HG03025 (cell line): ENCODE measurements around the gene SLC44A4.

Experiments
- ATAC-seq: cut with Tn5 transposase; IDR thresholded peaks from one replicate; pipeline ENCODE4 v1.9.1; 2021; ENCODE audit warnings: mild to moderate bottlenecking, moderate library complexity; ENCODE audit not compliant: unreplicated experiment, low FRiP score

The SLC44A4 gene

DNA sequence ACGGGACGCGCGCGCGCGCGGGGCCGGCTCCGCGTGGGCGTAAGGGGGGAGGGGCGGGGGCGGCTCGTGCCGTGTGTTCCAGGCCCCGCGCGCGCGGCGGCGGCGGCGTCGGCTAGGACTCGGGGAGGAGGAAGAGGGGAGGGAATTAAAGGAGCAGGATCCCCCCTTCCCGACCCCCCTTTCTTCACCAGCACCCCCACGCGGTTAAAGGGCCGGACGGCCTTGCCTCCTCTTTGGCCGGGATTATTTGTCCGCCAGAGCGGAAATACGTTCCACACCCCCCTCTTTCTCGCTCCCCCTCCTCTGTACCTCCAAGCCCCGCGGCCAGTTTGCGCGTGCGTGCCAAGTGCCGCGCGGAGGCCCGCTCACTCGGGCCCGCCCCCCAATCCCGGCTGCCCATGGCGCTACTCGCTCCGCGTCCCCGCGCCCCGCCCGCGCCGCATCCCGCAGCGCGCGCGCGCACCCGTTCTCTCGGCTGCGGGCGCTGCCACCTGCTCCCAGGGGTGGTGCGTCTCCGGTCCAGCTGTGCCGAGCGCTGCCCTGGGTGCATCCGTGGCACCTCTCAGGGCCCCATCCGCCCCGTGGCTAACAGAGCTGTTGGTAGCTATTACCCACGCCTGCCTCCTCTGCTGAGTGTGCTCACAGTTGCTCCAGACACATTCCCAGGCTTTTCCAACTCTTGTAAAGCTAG, 23.3 kb upstream of the SLC44A4 start, which contains the start of gene ZBTB12:
TSS of gene ZBTB12 (minus strand) at position 134 of the 691 bp plus-strand sequence. CDS start 781 bp downstream, outside the sequence.
- ATAC-seq, result no peak

DNA sequence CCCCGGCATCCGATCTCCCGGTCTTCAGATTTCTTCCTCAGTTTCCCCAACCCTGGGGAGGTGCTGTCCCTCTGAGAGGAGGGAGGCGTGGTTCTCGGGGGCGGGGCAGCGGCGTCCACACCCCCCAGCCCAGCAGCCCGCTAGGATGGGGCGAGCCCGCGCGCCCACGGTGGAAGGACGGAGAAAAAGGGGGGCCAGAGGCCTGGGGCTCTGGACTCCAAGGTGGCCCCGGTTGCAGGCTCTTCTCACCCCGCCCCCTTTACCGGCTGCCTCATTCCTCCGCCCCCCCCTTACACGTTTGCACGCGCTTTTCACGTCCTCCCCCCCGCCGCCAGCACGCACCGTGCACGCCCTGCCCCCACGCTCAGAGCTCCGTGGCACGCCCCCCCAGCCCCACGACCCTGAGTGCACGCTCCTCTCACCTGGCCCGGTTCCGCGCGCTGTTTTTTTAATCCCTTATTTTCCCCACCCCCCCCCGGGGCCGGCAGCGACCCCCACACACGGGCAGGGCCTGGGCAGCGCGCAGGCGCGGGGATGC, 22.7 kb upstream of the SLC44A4 start:
- no peak for ATAC-seq

DNA sequence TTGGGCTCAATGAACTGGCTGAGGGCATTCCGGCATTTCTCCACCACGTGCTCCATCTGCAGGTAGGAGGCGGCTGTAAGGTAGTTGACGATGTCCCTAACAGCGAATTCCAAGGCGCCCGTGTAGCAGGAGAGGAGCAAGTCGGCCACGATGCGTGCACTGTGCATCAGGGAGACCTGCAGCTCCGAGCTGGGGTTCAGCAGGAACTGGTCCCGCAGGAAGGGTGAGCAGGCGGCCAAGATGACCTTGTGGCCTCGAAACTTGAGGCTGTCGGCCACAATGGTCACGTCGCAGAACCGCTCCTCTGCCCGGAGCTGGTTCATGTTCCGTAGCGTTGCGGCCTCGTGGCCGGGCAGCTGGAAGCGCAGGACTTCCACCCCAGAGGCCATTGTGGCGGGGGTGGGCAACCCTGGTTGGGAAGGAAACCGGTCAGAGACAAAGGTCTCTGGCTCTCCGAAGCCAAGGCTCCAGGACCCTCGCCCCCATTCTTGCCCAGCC, 22.2 kb upstream of the SLC44A4 start:
- ATAC-seq, result no peak

GRCh38 chr6:31899882-31900722, 21.3 kb upstream of the SLC44A4 start:
- ATAC-seq, result no peak

DNA sequence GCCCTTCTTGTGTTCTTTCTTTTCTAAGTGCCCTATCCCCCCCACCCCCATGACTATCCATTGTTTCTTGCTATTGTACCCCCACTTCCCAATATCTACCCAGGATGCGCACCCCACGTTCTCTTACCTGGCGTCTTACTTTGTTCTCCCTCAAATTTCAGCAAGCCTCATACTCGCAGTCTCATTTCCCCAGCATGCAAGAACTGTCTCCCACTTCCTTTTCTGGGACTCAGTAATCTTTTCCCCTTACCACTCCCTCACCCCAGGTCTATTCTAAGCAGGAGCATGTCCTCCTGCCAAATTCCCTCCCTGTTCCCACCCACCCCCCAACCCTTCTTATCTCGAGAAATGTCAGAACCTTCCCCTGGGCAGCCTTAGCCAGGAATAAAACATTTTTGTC, 20.4 kb upstream of the SLC44A4 start:
- ATAC-seq, result no peak

DNA sequence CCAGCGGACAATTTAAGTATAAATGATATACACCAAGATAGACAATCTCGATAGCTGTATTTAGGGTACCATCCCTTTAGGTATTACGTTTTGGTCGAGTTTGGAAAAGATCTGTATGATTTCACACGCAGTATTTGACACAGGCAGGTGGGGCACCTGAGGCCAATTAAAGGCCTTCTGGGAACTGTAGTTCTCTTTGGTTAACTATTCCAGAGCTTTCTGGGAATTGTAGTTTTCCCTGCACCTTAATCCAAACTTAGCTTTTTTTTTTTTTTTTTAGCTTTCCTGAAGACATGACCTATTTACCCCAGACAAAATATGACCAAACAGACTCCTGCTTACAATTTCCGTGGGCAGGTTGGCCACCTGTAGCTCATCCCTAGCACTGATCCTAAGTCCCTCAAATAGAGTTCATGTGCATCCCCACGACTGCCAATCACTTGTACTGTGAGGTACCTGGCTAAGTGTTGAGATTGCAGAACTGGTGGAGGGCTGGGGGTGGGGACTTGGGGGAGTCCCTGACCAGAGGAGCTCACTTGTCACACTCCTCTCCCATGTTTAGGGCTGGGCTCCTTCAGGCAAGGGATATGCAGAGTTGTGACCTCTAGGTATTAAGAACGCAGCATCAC, 19.7 kb upstream of the SLC44A4 start:
- ATAC-seq, result no peak

GRCh38 chr6:31897612-31898382, 19.0 kb upstream of the SLC44A4 start, which contains the start of gene EHMT2:
Gene EHMT2 (minus strand): TSS chr6:31897698. CDS start chr6:31897677, 21 bp downstream.
- ATAC-seq, result no peak

DNA sequence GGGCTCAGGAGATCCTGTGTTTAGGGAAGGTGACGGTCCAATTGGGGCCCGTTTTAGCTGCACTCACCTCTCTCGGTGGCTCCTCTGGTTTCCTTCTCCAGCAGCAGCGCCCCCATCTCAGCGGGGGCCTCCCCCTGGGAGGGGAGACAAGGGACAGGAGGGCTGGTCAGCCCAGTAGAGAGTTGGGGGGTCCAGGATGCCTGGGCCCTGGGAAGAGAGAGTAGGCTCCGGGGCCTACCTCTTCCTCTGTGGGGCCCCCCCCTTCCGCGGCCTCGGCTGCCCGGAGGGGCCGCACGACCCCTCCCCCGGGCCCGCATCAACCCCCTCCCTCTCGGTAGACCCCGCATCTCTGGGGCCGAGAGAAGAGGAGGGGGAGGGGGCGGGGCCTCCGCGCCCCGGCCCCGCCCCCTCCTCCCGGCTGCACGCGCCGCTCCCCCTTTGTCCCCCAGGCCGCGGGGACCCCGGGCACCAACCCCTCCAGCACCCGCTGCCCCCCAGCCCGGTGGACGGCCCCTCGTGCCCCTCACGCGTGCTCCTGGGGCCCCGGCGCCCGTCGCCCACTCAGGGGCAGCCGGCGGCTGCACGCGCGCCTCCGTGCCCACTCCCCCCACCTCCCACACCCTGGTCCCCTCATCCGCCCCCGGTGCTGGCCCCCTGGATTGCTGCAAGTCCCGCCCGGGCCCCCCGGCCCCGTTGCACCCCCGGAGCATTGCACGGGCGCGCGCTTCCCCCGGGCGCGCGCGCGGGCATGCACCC, 18.2 kb upstream of the SLC44A4 start:
- no peak for ATAC-seq

- no peak for ATAC-seq
These were observed 17.7 kb upstream of the SLC44A4 start for GRCh38 chr6:31896493-31896855.

- ATAC-seq, result no peak
These were observed 14.0 kb upstream of the SLC44A4 start for GRCh38 chr6:31892821-31893220.

- ATAC-seq, result no peak
These were observed 10.7 kb upstream of the SLC44A4 start for GRCh38 chr6:31889331-31889972.

- no peak for ATAC-seq
These were observed 9.8 kb upstream of the SLC44A4 start for GRCh38 chr6:31888276-31889258.

DNA sequence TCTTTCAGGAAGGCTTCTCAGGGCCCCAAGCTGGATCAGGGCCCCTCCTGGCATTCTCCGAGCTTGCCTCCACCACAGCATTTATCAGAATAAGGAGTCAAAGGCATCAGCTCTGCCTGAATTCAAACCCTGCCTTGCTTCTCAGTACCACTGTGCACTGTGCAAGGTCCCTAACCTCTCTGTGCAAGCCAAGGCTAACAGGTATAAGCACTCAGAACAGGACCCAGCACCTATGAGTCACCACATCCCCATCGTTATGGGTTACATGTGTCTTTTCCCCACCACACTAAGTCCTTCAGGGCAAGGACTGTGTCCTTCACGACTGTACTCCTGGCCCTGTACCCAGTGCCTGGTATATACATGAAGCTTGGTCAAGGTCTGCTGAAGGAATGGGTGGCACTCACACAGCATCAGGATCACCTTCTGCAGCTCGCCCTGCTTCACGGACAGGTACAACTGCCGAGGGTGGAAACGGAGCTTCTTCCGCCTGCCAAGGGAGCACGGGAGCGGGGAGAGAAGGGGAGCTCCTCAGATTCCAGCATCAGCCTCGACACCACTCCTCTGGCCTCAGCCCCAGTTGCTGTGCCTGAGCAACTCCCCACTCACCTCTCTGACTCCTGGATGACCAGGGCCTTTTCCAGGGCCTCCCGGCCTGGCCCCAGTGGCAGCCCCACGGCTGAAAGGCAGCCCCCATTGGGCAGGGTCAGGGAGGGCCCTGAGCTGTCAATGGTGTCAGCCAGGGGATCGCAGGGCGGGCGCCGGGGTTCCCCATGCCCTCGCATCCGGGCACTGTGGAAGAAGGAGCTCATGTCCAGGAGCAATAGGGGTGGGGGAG, 8.6 kb upstream of the SLC44A4 start:
- ATAC-seq, result no peak

GRCh38 chr6:31886541-31886991, 7.8 kb upstream of the SLC44A4 start:
- no peak for ATAC-seq

- no peak for ATAC-seq
These were observed 5.8 kb upstream of the SLC44A4 start for GRCh38 chr6:31884528-31885035.

DNA sequence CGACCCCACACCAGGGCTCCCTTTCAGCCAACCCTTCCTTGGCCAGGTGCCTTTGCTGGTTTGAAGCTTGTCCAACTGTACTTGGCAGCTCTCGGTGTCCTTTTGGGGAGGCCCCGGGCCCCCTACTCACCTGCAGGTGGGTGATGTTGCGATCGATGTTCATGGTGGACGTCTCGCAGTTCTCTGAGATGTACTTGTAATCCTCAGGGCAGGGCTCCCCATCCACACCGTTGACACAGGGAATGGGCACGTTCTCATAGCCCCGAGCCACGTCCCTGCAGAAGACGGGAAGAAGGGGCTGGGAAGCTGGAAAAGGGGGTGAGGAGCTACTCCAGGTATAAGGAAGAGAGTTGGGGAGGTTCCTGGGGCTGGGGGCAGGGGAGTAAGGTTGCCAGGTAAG, 4.9 kb upstream of the SLC44A4 start:
- ATAC-seq, result no peak

DNA sequence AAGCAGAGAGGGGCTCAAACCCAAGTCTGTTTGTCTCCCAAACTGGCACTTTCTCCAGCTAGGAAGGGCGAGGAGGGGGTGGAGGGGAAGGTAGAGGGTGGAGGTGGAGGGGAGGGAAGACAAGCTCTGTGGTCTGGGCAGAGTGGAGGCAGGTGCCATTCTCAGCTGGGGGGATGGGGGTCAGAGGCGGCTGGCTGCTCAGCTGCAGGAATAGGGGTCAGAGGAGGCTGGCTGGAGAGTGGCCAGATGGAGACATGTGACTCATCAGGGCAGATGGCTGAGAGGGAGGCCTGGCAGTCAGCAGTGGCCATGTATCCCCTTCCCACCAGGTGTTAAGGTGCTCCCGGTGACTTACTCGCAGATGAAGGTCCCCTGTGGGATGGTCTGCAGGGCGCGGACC, 3.5 kb upstream of the SLC44A4 start:
- no peak for ATAC-seq
